Measurements from ENCODE around the gene DBT. TPM values are rescaled to one million over a fixed set of nuclear protein-coding genes. Genes with fewer than 3 reads are reported as not detected.
"Not testable (repeated sequence)": the region's sequence is repeated elsewhere in the genome, so short reads cannot be mapped to it uniquely, and the experiment has no call there.

Gene DBT
- total and polyA plus RNA-seq, 5 donors: 6.3 to 28.4 (median 21.6) TPM

DNA sequence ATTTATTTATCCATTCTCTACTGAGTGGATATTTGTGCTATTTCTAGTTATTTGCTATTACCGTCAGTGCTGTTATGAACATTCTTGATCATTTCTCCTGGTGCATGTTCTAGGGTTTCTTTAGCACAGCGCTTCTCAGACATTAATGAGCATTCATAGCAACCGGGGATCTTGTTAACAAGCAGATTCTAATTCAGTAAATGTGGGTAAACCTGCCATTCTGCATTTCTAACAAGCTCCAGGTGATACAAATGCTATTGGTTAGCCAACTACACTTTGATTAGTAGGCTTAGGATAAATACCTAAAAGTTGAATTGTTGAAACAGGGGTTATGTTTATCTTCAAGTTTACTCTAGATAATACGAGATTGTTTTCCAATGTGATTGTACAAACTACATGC is 3.3 kb upstream of the DBT start:
- WGBS: 72% methylated on average over 4 of the region's 4 CpGs
- no peaks in the 10 kb centered on the region for H3K27me3 ChIP-seq (ENCODE audit: control insufficient read depth, insufficient read depth)
- ATAC-seq (no peak), DNase-seq (no peak)
- intact Hi-C loops (cut with DNase I): no loop called here
- no peak overlapping the region for H3K4me3 ChIP-seq (ENCODE audit: low read length)
- H3K4me1 ChIP-seq (ENCODE audit: control insufficient read depth, insufficient read depth, low read length): peaks cover 5% of the 10 kb centered on the region
- no peaks in the 10 kb centered on the region for H3K9me3 ChIP-seq (ENCODE audit: control insufficient read depth, low read length)
- no peak overlapping the region for H3K27ac ChIP-seq (ENCODE audit: low read length)

DNA sequence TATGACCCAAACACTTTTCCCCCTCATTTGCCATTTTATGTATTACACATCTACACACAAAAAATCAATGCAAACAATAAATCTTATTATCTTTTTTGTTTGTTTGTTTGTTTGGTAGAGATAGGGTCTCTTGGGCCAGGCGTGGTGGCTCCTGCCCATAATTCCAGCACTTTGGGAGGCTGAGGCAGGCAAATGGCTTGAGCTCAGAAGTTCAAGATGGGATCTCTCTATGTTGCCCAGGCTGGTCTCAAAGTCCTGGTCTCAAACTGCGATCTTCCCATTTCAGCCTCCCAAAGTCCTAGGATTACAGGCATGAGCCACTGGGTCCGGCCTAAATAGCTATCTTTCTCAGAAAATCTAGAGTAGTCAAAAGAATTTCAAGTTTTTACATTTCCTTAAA is 1.2 kb upstream of the DBT start:
- 95% methylated on average over 3 of the region's 3 CpGs for WGBS
- intact Hi-C loops (cut with DNase I): no loop called here

GRCh38 chr1:100250264-100250663 is 630 bp upstream of the DBT start:
- ATAC-seq (no peak), DNase-seq (no peak)
- H3K9me3 ChIP-seq (ENCODE audit: control insufficient read depth, low read length): no peaks in the 10 kb centered on the region
- peaks cover 5% of the 10 kb centered on the region for H3K4me1 ChIP-seq (ENCODE audit: control insufficient read depth, insufficient read depth, low read length)
- intact Hi-C loops (cut with DNase I): no loop called here
- H3K4me3 ChIP-seq (ENCODE audit: low read length): peak overlapping the region; percentile 91
- WGBS: 0% methylated on average over 1 of the region's 1 CpG
- H3K27me3 ChIP-seq (ENCODE audit: control insufficient read depth, insufficient read depth): no peaks in the 10 kb centered on the region
- no peak overlapping the region for H3K27ac ChIP-seq (ENCODE audit: low read length)

More for the DNA sequence above, 1.2 kb upstream of the DBT start:
- Histone ChIP-seq H3K27me3 (ENCODE audit: control insufficient read depth, insufficient read depth) (no peaks in the 10 kb centered on the region), H3K4me3 (ENCODE audit: low read length) (no peak overlapping the region), H3K27ac (ENCODE audit: low read length) (no peak overlapping the region), H3K9me3 (ENCODE audit: control insufficient read depth, low read length) (no peaks in the 10 kb centered on the region), H3K4me1 (ENCODE audit: control insufficient read depth, insufficient read depth, low read length) (peaks cover 5% of the 10 kb centered on the region)
- DNase-seq: no peak
- ATAC-seq: no peak

DNA sequence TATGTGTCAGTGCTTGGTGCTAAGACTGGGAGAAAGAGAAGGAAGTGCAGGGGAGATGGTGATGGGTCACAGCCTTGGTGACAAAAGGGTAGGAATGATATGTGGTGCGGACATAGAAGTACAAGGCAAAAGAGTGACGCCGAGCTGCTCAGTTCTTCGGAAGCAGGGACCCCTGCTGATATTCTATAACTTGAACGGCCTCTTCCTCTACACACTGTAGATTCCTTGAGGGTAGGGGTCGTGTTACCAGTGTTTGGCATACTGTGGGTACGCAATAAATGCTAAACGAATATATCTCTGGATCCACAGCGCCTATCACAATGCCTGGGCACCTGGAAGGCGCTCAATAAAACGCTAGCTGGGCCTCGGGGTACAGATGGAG is 488 bp downstream of the DBT start:
- peak overlapping the region; percentile 91 for H3K4me3 ChIP-seq (ENCODE audit: low read length)
- under 1% methylated on average over 12 of the region's 12 CpGs for WGBS
- intact Hi-C loops (cut with DNase I): no loop called here
- peaks cover 5% of the 10 kb centered on the region for H3K4me1 ChIP-seq (ENCODE audit: control insufficient read depth, insufficient read depth, low read length)
- peak overlapping the region; percentile 97 for H3K27ac ChIP-seq (ENCODE audit: low read length)
- no peak for DNase-seq
- H3K9me3 ChIP-seq (ENCODE audit: control insufficient read depth, low read length): no peaks in the 10 kb centered on the region
- ATAC-seq: no peak
- no peaks in the 10 kb centered on the region for H3K27me3 ChIP-seq (ENCODE audit: control insufficient read depth, insufficient read depth)

DNA sequence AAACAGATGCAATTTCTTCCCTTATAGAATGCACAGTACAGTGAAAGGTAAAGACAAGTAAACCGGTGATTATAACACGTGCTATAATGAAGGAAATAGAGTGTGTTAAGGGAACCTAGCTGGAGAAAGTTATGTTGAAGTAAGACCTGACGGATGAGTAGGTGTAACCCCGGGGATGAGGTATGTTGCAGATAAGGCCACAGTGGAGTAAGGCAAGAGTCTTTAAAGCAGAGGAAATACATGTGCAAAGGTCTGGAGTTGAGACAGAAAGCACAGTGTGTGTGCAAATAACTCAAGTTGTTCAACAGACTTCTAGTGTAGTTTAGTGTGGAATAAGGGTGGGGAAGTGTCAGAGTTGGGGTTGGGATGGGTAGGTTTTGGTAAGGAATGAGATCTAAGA is 2.9 kb downstream of the DBT start:
- Histone ChIP-seq H3K9me3 (ENCODE audit: control insufficient read depth, low read length) (no peaks in the 10 kb centered on the region), H3K27ac (ENCODE audit: low read length) (no peak overlapping the region), H3K27me3 (ENCODE audit: control insufficient read depth, insufficient read depth) (no peaks in the 10 kb centered on the region), H3K4me3 (ENCODE audit: low read length) (no peak overlapping the region), H3K4me1 (ENCODE audit: control insufficient read depth, insufficient read depth, low read length) (peaks cover 5% of the 10 kb centered on the region)
- ATAC-seq: no peak
- no peak for DNase-seq
- 70% methylated on average over 4 of the region's 4 CpGs for WGBS
- intact Hi-C loops (cut with DNase I): no loop called here

- H3K27me3 ChIP-seq (ENCODE audit: control insufficient read depth, insufficient read depth): no peaks in the 10 kb centered on the region
- no peak for DNase-seq
- no peak overlapping the region for H3K27ac ChIP-seq (ENCODE audit: low read length)
- intact Hi-C loops (cut with DNase I): no loop called here
- no peak for ATAC-seq
- 82% methylated on average over 4 of the region's 4 CpGs for WGBS
- no peak overlapping the region for H3K4me3 ChIP-seq (ENCODE audit: low read length)
- H3K9me3 ChIP-seq (ENCODE audit: control insufficient read depth, low read length): no peaks in the 10 kb centered on the region
- no peaks in the 10 kb centered on the region for H3K4me1 ChIP-seq (ENCODE audit: control insufficient read depth, insufficient read depth, low read length)
These were observed 9.0 kb downstream of the DBT start for GRCh38 chr1:100240631-100241030.

DNA sequence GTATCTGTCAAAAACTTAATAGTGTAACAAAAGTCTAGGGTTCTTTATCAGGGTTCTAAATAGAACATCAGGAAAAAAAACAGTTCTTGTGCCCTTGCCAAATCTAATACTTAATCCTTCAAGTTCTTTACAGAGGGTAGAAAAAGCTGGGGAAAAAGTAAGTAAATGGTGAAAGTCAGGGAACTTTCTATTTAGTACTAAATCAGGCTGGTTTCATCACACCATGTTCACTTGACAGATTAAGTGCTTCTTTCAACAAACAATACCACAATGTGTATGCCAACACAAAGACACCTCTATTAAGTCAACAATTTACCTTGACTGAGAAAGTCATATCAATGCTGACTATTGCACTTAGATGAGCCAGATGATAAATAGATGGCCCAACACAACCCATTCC is 9.7 kb downstream of the DBT start:
- no peak overlapping the region for H3K4me3 ChIP-seq (ENCODE audit: low read length)
- no peak overlapping the region for H3K27ac ChIP-seq (ENCODE audit: low read length)
- intact Hi-C loops (cut with DNase I): no loop called here
- H3K4me1 ChIP-seq (ENCODE audit: control insufficient read depth, insufficient read depth, low read length): no peaks in the 10 kb centered on the region
- no peaks in the 10 kb centered on the region for H3K9me3 ChIP-seq (ENCODE audit: control insufficient read depth, low read length)
- no peaks in the 10 kb centered on the region for H3K27me3 ChIP-seq (ENCODE audit: control insufficient read depth, insufficient read depth)
- ATAC-seq (no peak), DNase-seq (no peak)

- H3K4me1 ChIP-seq (ENCODE audit: control insufficient read depth, insufficient read depth, low read length): no peaks in the 10 kb centered on the region
- no peak for DNase-seq
- intact Hi-C loops (cut with DNase I): no loop called here
- no peaks in the 10 kb centered on the region for H3K27me3 ChIP-seq (ENCODE audit: control insufficient read depth, insufficient read depth)
- 94% methylated on average over 3 of the region's 3 CpGs for WGBS
- no peak for ATAC-seq
- H3K4me3 ChIP-seq (ENCODE audit: low read length): no peak overlapping the region
- no peaks in the 10 kb centered on the region for H3K9me3 ChIP-seq (ENCODE audit: control insufficient read depth, low read length)
- H3K27ac ChIP-seq (ENCODE audit: low read length): no peak overlapping the region
These were observed 12.5 kb downstream of the DBT start for GRCh38 chr1:100237091-100237490.

GRCh38 chr1:100234432-100234831 is 15.2 kb downstream of the DBT start:
- ATAC-seq (no peak), DNase-seq (no peak)
- Histone ChIP-seq H3K27me3 (ENCODE audit: control insufficient read depth, insufficient read depth) (no peaks in the 10 kb centered on the region), H3K9me3 (ENCODE audit: control insufficient read depth, low read length) (no peaks in the 10 kb centered on the region), H3K4me3 (ENCODE audit: low read length) (no peak overlapping the region), H3K4me1 (ENCODE audit: control insufficient read depth, insufficient read depth, low read length) (no peaks in the 10 kb centered on the region), H3K27ac (ENCODE audit: low read length) (no peak overlapping the region)
- intact Hi-C loops (cut with DNase I): no loop called here
- 85% methylated on average over 1 of the region's 1 CpG for WGBS

DNA sequence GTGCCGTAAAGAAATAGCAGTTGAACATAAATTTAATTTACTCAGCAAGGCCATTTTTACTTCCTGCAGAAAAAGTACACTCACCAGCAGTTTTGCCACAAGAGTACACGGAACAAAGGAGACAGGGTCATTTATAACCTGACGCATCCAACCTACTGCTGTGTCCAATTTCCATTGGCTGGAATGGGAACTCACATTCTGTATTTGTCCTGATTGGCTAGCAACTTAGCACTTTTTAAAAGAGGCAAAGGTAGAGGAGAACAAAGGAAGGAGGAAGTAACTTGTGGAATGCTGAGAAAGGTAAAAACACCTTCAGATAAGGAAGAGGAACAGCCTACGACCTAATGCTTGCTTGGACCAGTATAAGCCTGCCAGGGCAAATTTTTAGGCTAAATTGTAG is 16.1 kb downstream of the DBT start:
- WGBS: 90% methylated on average over 4 of the region's 4 CpGs
- H3K4me3 ChIP-seq (ENCODE audit: low read length); intact Hi-C loops (cut with DNase I); DNase-seq; H3K9me3 ChIP-seq (ENCODE audit: control insufficient read depth, low read length); H3K27ac ChIP-seq (ENCODE audit: low read length); ATAC-seq; H3K27me3 ChIP-seq (ENCODE audit: control insufficient read depth, insufficient read depth); H3K4me1 ChIP-seq (ENCODE audit: control insufficient read depth, insufficient read depth, low read length): not testable (repeated sequence)

DNA sequence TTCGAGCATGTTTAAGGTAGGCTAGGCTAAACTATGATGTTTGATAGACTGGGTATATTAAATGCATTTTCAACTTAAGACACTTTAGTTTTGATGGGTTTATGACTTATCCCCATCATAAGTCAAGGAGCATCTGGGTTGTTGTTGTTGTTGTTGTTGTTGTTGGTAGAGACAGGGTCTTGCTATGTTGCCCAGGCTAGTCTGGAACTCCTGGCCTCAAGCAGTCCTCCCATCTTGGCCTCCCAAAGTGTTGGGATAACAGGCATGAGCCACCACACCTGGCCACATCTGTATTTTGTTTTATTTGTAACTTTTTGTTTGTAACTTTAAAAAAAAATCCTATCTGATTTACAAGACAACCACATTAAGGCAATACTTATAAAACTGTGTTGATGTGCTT is 17.5 kb downstream of the DBT start:
- Histone ChIP-seq H3K27me3 (ENCODE audit: control insufficient read depth, insufficient read depth) (no peaks in the 10 kb centered on the region), H3K4me1 (ENCODE audit: control insufficient read depth, insufficient read depth, low read length) (no peaks in the 10 kb centered on the region), H3K9me3 (ENCODE audit: control insufficient read depth, low read length) (no peaks in the 10 kb centered on the region), H3K4me3 (ENCODE audit: low read length) (no peak overlapping the region), H3K27ac (ENCODE audit: low read length) (no peak overlapping the region)
- DNase-seq: no peak
- 96% methylated on average over 1 of the region's 1 CpG for WGBS
- no peak for ATAC-seq
- intact Hi-C loops (cut with DNase I): no loop called here

DNA sequence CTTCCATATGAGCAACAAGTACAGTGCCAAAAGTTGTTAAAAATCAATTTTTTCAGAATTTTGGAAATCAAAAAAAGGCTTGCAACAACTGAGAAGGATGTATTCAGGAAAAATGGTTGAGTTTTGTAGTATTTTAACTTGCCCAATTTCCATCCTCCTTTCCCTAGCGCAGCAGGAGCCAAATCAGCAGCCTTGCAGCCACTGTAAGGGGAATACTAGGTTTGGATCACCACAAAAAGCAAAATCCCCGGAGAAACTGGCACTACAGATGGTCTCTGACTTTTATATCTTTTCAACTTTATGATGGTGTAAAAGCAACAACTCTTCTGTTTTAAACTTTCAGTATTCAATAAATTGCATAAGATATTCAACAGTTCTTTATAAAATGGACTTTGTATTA is 17.9 kb downstream of the DBT start:
- ATAC-seq: no peak
- WGBS: over 99% methylated on average over 2 of the region's 2 CpGs

More for the DNA sequence above, 17.9 kb downstream of the DBT start:
- intact Hi-C loops (cut with DNase I): no loop called here
- H3K4me1 ChIP-seq (ENCODE audit: control insufficient read depth, insufficient read depth, low read length): no peaks in the 10 kb centered on the region
- no peaks in the 10 kb centered on the region for H3K27me3 ChIP-seq (ENCODE audit: control insufficient read depth, insufficient read depth)
- H3K27ac ChIP-seq (ENCODE audit: low read length): no peak overlapping the region
- no peaks in the 10 kb centered on the region for H3K9me3 ChIP-seq (ENCODE audit: control insufficient read depth, low read length)
- H3K4me3 ChIP-seq (ENCODE audit: low read length): no peak overlapping the region
- DNase-seq: no peak
